Islet of Langerhans (tissue), 1 donor: ENCODE measurements around the gene CRYBA2.

Experiments used
- FAIRE-seq: peaks from one replicate; lab custom pipeline; 2011; peaks lifted over from hg19 to GRCh38; lab: Jason Lieb, UNC

The CRYBA2 gene

DNA sequence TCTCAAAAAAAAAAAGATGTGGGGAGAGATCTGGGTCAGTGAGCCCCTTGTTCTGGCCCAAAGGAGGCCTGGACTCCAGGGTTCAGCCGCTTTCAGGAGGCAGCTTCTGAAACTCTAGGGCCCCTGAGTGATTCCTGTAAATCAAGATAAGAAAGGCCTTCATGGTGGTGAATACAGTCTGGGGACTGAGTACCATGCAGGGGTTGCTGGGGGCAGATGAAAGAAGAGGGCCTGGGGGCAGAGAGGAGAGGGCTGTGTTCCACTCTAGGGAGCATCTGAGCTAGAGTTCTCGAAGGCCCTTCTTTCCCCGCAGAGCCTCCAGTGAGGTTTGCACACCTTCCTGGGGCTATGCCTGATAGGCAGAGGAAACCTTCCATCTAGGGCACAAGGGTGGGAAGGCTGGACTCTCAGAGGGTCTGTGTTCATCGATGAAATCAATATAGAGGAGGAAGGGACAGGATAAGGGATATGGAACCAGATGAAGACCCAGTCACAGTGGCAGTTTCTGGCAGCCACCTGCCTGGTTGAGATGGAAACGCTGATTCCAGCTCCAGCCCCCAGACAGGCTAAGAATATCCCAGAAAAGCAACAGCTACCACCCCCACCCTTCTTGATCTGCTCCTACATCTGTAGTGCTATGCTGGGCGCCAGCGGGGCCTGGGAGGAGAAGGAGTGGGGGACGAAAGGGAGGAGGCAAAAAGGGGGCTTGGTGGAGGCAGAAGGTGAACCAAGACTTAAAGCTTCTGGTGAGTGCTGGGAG lies 38.5 kb downstream of the CRYBA2 start:
- no peak for FAIRE-seq

DNA sequence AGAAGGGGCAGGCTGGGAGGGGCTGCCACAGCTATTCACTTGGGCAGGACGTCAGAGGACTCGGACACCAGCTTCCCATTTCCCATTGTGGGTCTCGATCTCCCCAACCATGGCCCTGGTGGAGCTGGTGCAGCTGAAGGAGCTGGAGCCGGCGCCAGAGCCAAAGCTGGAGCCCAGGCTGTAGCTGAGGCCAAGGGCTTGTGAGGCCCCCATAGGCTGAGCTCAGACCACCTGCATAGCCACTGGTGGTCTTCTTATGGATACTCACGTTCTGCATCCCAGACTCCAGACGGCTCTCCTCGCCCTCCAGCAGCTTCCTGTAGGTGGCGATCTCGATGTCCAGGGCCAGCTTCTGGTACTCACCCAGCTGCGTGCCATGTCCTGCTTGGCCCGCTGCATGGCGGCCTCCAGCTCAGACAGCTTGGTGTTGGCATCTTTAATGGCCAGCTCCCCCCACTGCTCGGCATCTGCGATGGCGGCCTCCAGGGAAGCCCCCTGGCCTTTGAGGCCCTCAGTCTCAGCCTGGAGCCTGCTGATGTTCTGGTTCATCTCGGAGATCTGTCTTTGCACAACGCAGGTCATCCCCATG lies 39.8 kb downstream of the CRYBA2 start:
- no peak for FAIRE-seq

DNA sequence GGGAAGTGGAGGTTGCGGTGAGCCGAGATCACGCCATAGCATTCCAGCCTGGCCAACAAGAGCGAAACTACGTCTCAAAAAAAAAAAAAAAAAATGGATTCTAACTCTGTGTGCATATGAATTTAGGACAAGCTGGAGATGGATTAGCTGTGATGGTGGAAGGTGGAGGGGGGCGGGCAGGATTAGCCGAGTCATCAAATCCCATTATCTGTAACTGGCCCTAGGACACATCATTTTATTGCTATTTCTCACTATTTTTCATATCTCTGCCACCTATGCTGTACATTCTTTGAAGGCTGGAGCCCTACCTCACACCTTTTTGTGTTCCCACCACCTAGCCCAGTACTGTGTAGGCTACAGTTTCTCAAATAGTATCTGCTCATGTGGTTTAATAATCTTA lies 41.1 kb downstream of the CRYBA2 start:
- FAIRE-seq, result no peak

GRCh38 chr2:218946621-218947020 lies 46.6 kb downstream of the CRYBA2 start:
- no peak for FAIRE-seq

- no peak for FAIRE-seq
Measured at GRCh38 chr2:218944759-218945404, 48.3 kb downstream of the CRYBA2 start.
